H1 (cell line): ENCODE data around the gene TIGD1. TPM values are rescaled to one million over a fixed set of nuclear protein-coding genes. Genes with fewer than 3 reads are reported as not detected.

Experiments
- BCL11A ChIP-seq, 2 experiments: IDR thresholded peaks; one replicate each; pipeline ENCODE4 v1.6.1; 2011; ENCODE audit warnings: low read depth in 2 of 2, low read length in 2 of 2, mild to moderate bottlenecking in 2 of 2
- BRCA1 ChIP-seq: IDR thresholded peaks from 2 replicates; pipeline ENCODE4 v1.6.1; 2012; ENCODE audit warnings: low read depth, low read length, improper control_type of control experiment
- POU5F1 ChIP-seq: IDR thresholded peaks from 2 replicates; pipeline ENCODE4 v1.6.1; 2011; ENCODE audit warnings: low read depth, mild to moderate bottlenecking, low read length, moderate library complexity
- SP4 ChIP-seq: IDR thresholded peaks from 2 replicates; pipeline ENCODE4 v1.6.1; 2012; ENCODE audit warnings: low read length, inconsistent platforms
- TEAD4 ChIP-seq: IDR thresholded peaks from 2 replicates; pipeline ENCODE4 v1.6.1; 2012; ENCODE audit warnings: low read depth, low read length, inconsistent platforms, mixed read lengths
- polyA plus RNA-seq, 7 experiments: library from polyadenylated mRNA; depleted of rRNA in 3 of 7; stranded (reverse) in 5 of 7; unstranded in 2 of 7; fragments of >200 nt in 5 of 7; fragments of 200-250 nt in 2 of 7; gene quantifications; 1 replicate in 5 of 7; 2 replicates in 1 of 7; 4 replicates in 1 of 7; pipeline versions ENCODE4 v1.2.1 to v1.2.3, GENCODE V29; 2011 to 2013; ENCODE audit warnings: missing spikeins in 2 of 7, mixed read lengths in 2 of 7
- total RNA-seq: library from RNA; stranded (reverse); fragmentation: NEBNext Ultra II Directional; extraction: Animal tissue kit (Norgen Biotek cat#: 25700); gene quantifications from 2 replicates; pipeline ENCODE4 v1.2.1, GENCODE V29; 2021

The TIGD1 gene
- total and polyA plus RNA-seq, 2 of the 8 experiments (the other 6 are each of a cell fraction or from before 2014, with no cell fraction given) = 4.7 to 8.3 TPM

- TF ChIP-seq BCL11A (IDR thresholded peaks at IDR 0.05; ENCODE audit: low read depth in 2 of 2, low read length in 2 of 2) = no peak
- TF ChIP-seq BRCA1 = no peak
- no peak for TF ChIP-seq POU5F1
- no peak for TF ChIP-seq TEAD4
- TF ChIP-seq SP4 = no peak
Measured at GRCh38 chr2:232567721-232568120, 17.4 kb upstream of the TIGD1 start (continued).
